ENCODE results near the gene TMEM92. TPM values are rescaled to one million over a fixed set of nuclear protein-coding genes. Genes with fewer than 3 reads are reported as not detected.
"Not testable (repeated sequence)": the region's sequence is repeated elsewhere in the genome, so short reads cannot be mapped to it uniquely, and the experiment has no call there.

TMEM92 gene
- total RNA-seq, 4 donors from 2014 or later: 0.12 to 0.76 TPM; not detected in 2

GRCh38 chr17:50285941-50286340, 11.7 kb downstream of the TMEM92 start:
- Histone ChIP-seq H3K4me1 (peaks cover 17 to 31% (median 31%) of the 10 kb centered on the region in 3 donors), H3K9me3 (no peaks in the 10 kb centered on the region), H3K27ac (no peak overlapping the region), H3K4me3 (no peak overlapping the region), H3K36me3 (peaks cover 0 to 4% (median 0%) of the 10 kb centered on the region in 3 donors), H3K27me3 (no peaks in the 10 kb centered on the region)
- no peak for TF ChIP-seq CTCF (IDR thresholded peaks at IDR 0.05)
- TF ChIP-seq POLR2A (IDR thresholded peaks at IDR 0.05): no peak
- DNase-seq: no peak
- 73 to 84% methylated on average over 3 of the region's 3 CpGs for WGBS, 2 donors
- intact Hi-C loops (cut with DNase I): no loop called here

- intact Hi-C loops (cut with DNase I); H3K9me3 ChIP-seq; DNase-seq; H3K4me3 ChIP-seq; H3K27me3 ChIP-seq; H3K27ac ChIP-seq; H3K36me3 ChIP-seq: not testable (repeated sequence)
- peaks cover 17 to 33% (median 31%) of the 10 kb centered on the region in 3 donors for H3K4me1 ChIP-seq
- 66 to 74% methylated on average over 7 of the region's 7 CpGs for WGBS, 2 donors
Measured at GRCh38 chr17:50287302-50287701, 13.0 kb downstream of the TMEM92 start.

GRCh38 chr17:50288306-50288705, 14.0 kb downstream of the TMEM92 start:
- no peaks in the 10 kb centered on the region for H3K27me3 ChIP-seq
- WGBS, 2 donors: 86 to 87% methylated on average over 4 of the region's 4 CpGs
- TF ChIP-seq CTCF (IDR thresholded peaks at IDR 0.05) (no peak), POLR2A (IDR thresholded peaks at IDR 0.05) (no peak)
- intact Hi-C loops (cut with DNase I): no loop called here
- peak overlapping the region in 3 of 4 donors; percentile 78 to 92 (median 88) for H3K27ac ChIP-seq
- H3K9me3 ChIP-seq: no peaks in the 10 kb centered on the region
- no peaks in the 10 kb centered on the region for H3K36me3 ChIP-seq
- H3K4me1 ChIP-seq: peaks cover 17 to 33% (median 31%) of the 10 kb centered on the region in 3 donors
- no peak for DNase-seq
- H3K4me3 ChIP-seq: no peak overlapping the region

- intact Hi-C loops (cut with DNase I): no loop called here
- peak overlapping the region; percentile 75 to 92 (median 83) for H3K27ac ChIP-seq
- no peak for DNase-seq
- TF ChIP-seq CTCF (IDR thresholded peaks at IDR 0.05): no peak
- TF ChIP-seq POLR2A (IDR thresholded peaks at IDR 0.05): no peak
- peaks cover 17 to 33% (median 31%) of the 10 kb centered on the region in 3 donors for H3K4me1 ChIP-seq
- 71 to 78% methylated on average over 3 of the region's 3 CpGs for WGBS, 2 donors
- no peaks in the 10 kb centered on the region for H3K36me3 ChIP-seq
- no peaks in the 10 kb centered on the region for H3K27me3 ChIP-seq
- H3K9me3 ChIP-seq: no peaks in the 10 kb centered on the region
- H3K4me3 ChIP-seq: peak overlapping the region in 1 of 4 donors; percentile 36
Measured at GRCh38 chr17:50289278-50289677, 15.0 kb downstream of the TMEM92 start.

GRCh38 chr17:50289991-50290702, 15.9 kb downstream of the TMEM92 start:
- intact Hi-C loops (cut with DNase I): no loop called here
- no peak for DNase-seq
- H3K4me3 ChIP-seq: peak overlapping the region in 1 of 4 donors; percentile 36

More at GRCh38 chr17:50289991-50290702, 15.9 kb downstream of the TMEM92 start:
- Histone ChIP-seq H3K27me3 (no peaks in the 10 kb centered on the region), H3K36me3 (no peaks in the 10 kb centered on the region), H3K27ac (peak overlapping the region; percentile 75 to 92 (median 83)), H3K9me3 (no peaks in the 10 kb centered on the region), H3K4me1 (peaks cover 17 to 33% (median 31%) of the 10 kb centered on the region in 3 donors)
- TF ChIP-seq POLR2A (IDR thresholded peaks at IDR 0.05): no peak
- no peak for TF ChIP-seq CTCF (IDR thresholded peaks at IDR 0.05)
- 28 to 36% methylated on average over 5 of the region's 8 CpGs for WGBS, 2 donors

All from esophagus squamous epithelium (tissue), 5 donors.